Myocyte (in vitro differentiated cells): Measurements from ENCODE around the gene PRR20D. TPM values are rescaled to one million over a fixed set of nuclear protein-coding genes. Genes with fewer than 3 reads are reported as not detected.
A peak's percentile ranks its signal among the peaks of the same experiment; 100 is the strongest.
"Not testable (repeated sequence)": the region's sequence is repeated elsewhere in the genome, so short reads cannot be mapped to it uniquely, and the experiment has no call there.

Experiments used
- DNase-seq: peaks from one replicate; pipeline ENCODE4 v3.0.0-alpha.2; 2012; ENCODE audit warnings: low read depth
- polyA plus RNA-seq: library from polyadenylated mRNA; unstranded; fragments of >200 nt; gene quantifications from one replicate; pipeline ENCODE4 v1.2.1, GENCODE V29; 2012; ENCODE audit warnings: missing spikeins
- total RNA-seq: library from RNA; depleted of rRNA; stranded (reverse); fragments of >200 nt; gene quantifications from 2 replicates; pipeline ENCODE4 v1.2.3, GENCODE V29; 2014

The PRR20D gene
- not detected in 2 replicates for total RNA-seq
- not detected for polyA plus RNA-seq

DNA sequence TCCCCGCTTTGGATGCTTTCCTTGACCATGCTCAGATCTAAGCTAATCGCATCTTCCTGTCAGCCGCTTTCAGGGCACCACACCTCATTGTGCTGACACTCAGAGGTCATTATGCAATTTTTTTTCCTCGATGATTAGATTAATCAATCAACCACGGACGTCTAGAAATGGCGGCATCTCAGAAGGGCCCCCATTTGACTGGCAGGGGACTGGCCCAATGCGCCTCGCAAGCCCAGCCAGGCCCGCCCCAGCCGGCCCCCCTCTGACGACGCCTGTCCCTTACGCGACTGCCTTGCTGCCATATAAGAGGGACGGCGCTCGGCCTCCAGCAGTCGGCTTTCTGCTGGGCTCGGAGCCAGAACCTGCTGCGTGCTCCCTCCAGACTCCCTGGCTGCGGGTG, at the start of gene PRR20D:
PRR20D (plus strand) TSS at position 301 of the 400 bp plus-strand sequence. CDS start 387 bp downstream, outside the sequence.
- not testable (repeated sequence) for DNase-seq

DNA sequence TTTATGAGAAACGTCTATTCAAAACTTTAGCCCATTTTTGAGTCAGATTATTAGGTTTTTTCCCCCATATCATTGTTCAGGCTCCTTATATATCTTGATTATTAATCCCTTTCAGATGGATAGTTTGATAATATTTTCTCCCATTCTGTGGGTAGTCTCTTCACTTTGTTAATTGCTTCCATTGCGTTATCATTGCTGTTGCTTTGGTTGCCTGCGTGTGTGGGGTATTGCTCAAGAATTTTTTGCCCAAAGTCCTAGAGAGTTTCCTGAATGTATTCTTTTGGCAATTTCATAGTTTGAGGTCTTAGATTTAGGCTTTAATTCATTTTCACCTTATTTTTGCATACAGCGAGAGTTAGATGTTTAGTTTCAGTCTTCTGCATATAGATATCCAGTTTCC, 45.5 kb upstream of the PRR20D start:
- DNase-seq: no peak

DNA sequence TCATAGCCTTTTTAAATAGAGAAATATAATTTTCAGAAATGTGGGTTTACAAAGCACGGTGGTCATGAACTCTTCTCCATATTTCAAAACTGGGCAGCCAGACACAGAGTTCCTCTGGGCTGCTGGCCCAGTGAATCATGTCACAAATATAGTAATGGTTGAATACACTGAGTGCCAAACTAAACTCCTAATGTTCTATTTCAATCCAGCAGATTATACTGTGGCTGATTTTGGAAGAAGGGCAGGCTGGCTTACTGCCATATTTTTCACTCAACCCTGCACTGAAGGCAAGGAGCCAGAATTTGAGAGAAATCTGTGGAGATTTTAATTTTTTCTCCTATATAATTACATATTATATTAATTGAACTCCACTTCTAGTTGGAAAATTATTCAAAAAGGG, 36.8 kb upstream of the PRR20D start:
- DNase-seq: peak; percentile 64

DNA sequence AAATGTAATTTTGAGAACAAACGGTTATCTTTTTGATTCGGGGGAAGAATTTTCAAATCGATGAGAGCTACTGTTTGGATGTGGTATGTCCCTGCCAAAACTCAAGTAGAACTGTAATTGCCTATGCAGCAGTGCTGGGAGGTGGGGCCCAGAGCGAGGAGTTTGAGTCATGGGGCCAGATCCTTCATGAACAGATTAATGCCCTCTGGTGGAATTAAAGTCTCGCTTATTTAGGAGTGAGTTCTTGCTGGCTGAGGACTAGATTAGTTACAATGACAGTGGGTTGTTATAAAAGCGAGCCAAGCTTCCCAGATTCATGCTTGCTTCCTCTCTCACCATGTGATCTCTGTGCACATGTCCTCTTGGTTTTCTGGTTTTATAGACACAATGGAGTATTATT, 31.5 kb upstream of the PRR20D start:
- DNase-seq: no peak

DNA sequence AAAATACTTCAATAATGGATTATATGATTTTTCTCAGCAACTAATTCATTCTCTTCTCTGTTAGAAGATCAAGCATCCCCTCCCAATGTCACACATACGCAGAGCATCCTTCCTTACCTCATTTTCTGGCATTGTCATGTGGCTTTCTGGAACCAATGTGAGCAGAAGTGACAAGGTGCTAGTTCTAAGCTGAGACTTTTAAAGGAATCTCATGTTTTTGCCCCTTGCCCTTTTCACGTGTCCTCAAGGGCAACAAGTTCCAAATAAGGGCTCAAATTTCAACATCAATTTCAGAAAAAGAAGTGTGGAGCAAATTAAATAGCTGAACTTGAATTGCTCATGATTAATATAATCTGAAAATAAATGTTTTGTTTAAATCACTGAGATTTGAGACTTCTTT, 24.3 kb upstream of the PRR20D start:
- DNase-seq: no peak

DNA sequence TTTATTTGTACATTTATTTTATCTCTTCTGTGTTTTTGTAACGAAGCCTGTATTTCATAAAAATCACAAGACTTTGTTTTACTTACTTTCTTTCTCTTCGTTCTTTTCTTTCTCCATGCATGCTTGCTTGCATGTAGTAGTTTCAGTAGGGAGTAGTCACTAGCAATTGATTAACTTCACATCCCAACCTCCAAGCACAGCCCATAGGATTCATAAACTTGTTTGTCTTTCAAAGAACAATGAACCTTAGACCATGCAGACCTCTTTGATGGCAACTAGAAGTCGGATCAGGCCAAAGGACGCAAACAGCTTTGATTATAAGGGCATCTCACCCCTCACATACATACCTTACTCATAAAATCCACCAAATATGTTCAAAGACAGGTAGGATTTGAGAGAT, 22.8 kb upstream of the PRR20D start:
- no peak for DNase-seq

DNA sequence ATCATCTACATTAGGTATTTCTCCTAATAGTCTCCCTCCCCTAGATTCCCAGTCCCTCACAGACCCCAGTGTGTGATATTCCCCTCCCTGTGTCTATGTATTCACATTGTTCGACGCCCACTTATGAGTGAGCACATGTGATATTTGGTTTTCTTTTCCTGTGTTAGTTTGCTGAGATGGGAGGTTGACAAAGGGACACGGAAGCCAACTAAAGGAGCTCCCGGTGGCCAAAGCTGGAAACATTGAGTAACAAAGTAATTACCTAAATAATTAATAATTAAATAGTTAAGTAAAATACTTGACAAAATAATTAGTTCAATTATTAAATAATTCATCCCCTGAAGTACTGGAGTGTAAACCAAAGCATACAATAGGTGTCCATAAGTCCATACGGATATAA, 21.4 kb upstream of the PRR20D start:
- no peak for DNase-seq

DNA sequence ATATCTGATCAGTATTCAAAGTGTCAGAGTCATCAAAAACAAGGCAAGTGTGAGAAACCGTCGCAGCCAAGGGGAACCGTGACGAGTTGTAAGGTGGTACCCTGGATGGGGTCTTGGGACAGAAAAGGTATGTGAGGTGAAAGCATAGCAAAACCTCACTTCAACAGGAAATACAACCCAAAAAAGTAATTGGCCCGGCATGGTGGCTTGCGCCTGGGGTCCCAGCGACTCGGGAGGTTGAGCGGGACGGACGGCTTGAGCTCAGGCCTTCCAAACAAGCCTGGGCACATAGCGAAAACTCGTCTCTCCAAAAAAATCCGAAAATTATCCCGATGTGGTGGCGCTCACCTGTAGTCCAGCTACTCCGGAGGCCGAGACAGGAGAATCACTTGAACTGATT, 20.7 kb upstream of the PRR20D start:
- DNase-seq: not testable (repeated sequence)

DNA sequence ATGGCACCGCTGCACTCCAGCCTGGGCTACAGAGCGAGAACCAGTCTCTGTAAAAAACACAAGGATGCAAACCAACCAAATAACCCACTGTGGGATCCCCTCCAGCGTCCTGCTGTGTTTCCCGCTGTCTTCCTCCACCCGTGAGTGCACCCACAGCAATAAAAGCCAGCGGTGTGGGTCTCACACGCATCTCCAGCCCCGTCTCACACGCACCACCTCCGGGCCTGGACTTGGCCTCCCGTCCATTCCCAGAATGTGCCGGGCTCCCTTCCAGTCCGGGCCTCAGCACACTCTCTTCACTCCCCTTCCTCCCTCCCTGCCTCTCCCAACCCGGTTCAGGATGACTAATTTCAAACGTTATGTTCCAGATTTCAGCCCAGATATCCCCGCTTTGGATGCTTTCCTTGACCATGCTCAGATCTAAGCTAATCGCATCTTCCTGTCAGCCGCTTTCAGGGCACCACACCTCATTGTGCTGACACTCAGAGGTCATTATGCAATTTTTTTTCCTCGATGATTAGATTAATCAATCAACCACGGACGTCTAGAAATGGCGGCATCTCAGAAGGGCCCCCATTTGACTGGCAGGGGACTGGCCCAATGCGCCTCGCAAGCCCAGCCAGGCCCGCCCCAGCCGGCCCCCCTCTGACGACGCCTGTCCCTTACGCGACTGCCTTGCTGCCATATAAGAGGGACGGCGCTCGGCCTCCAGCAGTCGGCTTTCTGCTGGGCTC, 20.0 kb upstream of the PRR20D start, which contains the start of gene PRR20A:
PRR20A (plus strand) TSS at position 684 of the 734 bp plus-strand sequence. CDS start 387 bp downstream, outside the sequence.
- not testable (repeated sequence) for DNase-seq

DNA sequence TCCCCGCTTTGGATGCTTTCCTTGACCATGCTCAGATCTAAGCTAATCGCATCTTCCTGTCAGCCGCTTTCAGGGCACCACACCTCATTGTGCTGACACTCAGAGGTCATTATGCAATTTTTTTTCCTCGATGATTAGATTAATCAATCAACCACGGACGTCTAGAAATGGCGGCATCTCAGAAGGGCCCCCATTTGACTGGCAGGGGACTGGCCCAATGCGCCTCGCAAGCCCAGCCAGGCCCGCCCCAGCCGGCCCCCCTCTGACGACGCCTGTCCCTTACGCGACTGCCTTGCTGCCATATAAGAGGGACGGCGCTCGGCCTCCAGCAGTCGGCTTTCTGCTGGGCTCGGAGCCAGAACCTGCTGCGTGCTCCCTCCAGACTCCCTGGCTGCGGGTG, 13.2 kb upstream of the PRR20D start, which contains the start of gene PRR20B:
PRR20B (plus strand) TSS at position 301 of the 400 bp plus-strand sequence. CDS start 387 bp downstream, outside the sequence.
- DNase-seq: not testable (repeated sequence)

DNA sequence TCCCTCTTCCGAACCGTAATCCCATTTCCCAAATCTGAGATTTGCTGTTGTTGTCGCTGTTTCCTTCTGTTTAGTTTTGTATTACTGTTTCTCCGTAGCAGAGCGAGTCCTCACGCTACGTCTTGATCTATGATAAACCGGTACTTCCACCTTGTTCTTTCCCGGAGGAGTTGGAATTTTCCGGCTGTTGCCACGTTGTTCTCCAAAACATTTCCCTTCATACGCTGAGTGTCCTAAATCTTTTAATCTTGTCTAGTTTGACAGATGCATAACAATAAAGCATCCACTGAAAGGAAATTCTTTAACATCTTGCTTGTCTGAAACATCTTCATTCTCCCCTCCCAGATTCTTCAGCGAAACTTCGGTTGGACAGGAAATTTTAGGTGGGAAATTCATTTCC, 12.3 kb upstream of the PRR20D start:
- DNase-seq: not testable (repeated sequence)

DNA sequence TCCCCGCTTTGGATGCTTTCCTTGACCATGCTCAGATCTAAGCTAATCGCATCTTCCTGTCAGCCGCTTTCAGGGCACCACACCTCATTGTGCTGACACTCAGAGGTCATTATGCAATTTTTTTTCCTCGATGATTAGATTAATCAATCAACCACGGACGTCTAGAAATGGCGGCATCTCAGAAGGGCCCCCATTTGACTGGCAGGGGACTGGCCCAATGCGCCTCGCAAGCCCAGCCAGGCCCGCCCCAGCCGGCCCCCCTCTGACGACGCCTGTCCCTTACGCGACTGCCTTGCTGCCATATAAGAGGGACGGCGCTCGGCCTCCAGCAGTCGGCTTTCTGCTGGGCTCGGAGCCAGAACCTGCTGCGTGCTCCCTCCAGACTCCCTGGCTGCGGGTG, 6.7 kb upstream of the PRR20D start, which contains the start of gene PRR20C:
PRR20C (plus strand) TSS at position 301 of the 400 bp plus-strand sequence. CDS start 387 bp downstream, outside the sequence.
- DNase-seq: not testable (repeated sequence)

DNA sequence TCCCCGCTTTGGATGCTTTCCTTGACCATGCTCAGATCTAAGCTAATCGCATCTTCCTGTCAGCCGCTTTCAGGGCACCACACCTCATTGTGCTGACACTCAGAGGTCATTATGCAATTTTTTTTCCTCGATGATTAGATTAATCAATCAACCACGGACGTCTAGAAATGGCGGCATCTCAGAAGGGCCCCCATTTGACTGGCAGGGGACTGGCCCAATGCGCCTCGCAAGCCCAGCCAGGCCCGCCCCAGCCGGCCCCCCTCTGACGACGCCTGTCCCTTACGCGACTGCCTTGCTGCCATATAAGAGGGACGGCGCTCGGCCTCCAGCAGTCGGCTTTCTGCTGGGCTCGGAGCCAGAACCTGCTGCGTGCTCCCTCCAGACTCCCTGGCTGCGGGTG, 6.5 kb downstream of the PRR20D start, which contains the start of gene PRR20E:
PRR20E (plus strand) TSS at position 301 of the 400 bp plus-strand sequence. CDS start 387 bp downstream, outside the sequence.
- DNase-seq: not testable (repeated sequence)

DNA sequence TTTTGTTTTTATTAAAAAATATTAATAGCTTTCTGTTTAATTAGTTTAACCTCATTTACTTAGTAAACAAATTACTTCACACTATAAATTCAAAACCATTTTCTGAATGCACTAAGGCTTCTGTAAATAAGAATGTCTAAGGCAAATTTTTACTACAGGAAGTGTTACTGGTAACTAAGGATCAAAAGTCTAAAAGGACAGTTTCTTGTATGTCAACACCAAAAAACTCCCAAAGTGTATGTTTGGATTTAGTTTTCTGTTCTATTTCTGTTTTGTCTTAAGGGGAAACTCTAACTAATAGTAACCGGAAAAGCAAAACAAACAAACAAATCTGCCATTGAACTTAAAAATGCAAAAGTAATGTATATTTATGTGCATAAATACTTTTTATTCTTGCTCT, 31.2 kb downstream of the PRR20D start:
- DNase-seq: no peak

DNA sequence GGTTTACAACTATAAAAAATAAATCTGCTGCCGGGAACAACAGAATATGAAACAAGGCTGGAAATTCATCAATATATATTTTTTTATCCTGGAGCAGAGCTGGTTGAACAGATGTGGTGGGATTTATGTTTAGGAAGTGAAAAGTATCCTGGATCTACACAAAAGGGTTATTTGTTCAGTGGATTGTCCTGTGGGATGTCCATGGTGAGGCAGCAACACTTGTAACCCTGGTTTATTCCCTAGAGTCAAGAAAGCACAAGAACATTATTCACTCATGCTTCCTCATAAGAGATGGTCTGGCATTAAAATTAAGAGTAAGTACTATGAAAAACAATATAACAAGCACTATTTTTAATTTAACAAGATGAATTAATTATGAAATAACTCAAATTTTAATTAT, 52.6 kb downstream of the PRR20D start:
- DNase-seq: no peak

Other genes with a start within 250 kb of the PRR20D start
- not detected in 2 replicates for gene PRR20A, start 19.7 kb upstream of the PRR20D start, total RNA-seq
- not detected in 2 replicates for gene PRR20B, start 13.1 kb upstream of the PRR20D start, total RNA-seq
- not detected in 2 replicates for gene PRR20C, start 6.6 kb upstream of the PRR20D start, total RNA-seq
- gene PRR20E, start 6.6 kb downstream of the PRR20D start, total RNA-seq: not detected in 2 replicates